Epithelial cell of esophagus (primary cell): ENCODE measurements around the gene NETO2.

Experiments
- DNase-seq: peaks from one replicate; pipeline ENCODE4 v3.0.0; 2010; ENCODE audit warnings: low read depth
- H3K4me3 ChIP-seq: 2 replicates; pipeline ENCODE4 v1.5.1; 2011; ENCODE audit warnings: mild to moderate bottlenecking, low read length, control low read depth
- TF ChIP-seq, protein P1 (sequence below): IDR thresholded peaks from 2 replicates; pipeline ENCODE4 v1.5.1; 2011; ENCODE audit warnings: low read depth, mild to moderate bottlenecking, low read length, control low read depth, inconsistent platforms; ENCODE audit not compliant: insufficient read depth; ENCODE audit errors: missing control alignments

Gene NETO2

GRCh38 chr16:47096297-47096696 lies 47.4 kb downstream of the NETO2 start:
- no peak overlapping the region for H3K4me3 ChIP-seq
- DNase-seq = no peak
- TF ChIP-seq, protein P1, sequence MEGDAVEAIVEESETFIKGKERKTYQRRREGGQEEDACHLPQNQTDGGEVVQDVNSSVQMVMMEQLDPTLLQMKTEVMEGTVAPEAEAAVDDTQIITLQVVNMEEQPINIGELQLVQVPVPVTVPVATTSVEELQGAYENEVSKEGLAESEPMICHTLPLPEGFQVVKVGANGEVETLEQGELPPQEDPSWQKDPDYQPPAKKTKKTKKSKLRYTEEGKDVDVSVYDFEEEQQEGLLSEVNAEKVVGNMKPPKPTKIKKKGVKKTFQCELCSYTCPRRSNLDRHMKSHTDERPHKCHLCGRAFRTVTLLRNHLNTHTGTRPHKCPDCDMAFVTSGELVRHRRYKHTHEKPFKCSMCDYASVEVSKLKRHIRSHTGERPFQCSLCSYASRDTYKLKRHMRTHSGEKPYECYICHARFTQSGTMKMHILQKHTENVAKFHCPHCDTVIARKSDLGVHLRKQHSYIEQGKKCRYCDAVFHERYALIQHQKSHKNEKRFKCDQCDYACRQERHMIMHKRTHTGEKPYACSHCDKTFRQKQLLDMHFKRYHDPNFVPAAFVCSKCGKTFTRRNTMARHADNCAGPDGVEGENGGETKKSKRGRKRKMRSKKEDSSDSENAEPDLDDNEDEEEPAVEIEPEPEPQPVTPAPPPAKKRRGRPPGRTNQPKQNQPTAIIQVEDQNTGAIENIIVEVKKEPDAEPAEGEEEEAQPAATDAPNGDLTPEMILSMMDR = no peak

GRCh38 chr16:47084198-47084597 lies 59.5 kb downstream of the NETO2 start:
- no peak overlapping the region for H3K4me3 ChIP-seq
- no peak for DNase-seq
- TF ChIP-seq, protein P1 = no peak

GRCh38 chr16:47082099-47082865 lies 61.5 kb downstream of the NETO2 start:
- no peak overlapping the region for H3K4me3 ChIP-seq
- DNase-seq = no peak
- TF ChIP-seq, protein P1 = no peak

DNA sequence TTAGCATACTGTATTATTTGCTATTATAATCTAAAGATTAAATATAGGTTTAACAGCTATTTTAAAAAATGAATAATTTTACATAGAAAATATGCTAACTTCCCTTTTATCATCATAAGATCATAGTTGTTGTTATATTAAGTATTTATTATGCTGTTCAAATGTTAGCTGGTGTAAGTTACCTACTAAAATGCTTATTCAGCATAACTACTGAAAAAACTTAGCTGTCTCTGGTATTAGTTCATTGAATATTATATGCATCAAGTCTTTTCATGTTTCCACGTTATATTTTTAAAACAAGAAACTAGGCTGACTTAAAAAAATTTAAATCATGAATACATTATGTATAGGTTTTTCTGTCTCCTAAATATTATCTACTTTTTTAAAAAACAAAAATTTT lies 62.6 kb downstream of the NETO2 start:
- no peak for DNase-seq
- no peak overlapping the region for H3K4me3 ChIP-seq
- TF ChIP-seq, protein P1 = no peak

DNA sequence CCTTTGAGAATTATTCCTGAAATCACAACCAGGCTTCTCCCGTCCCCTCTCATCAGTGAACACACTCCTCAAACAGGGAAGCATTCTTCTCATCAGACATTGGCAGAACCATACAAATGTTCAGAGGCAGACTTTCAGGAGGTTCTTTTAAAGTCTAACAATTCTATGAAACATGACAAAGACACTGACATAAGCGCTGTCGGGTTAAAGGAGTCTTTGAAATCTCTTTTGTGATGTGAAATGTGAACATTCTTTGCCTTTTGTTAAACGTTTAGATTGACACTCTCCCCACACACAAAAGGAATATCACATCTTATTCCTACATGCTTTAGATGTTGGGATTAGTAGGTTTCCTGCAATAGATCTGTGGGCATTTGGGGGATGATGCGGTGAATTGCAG lies 63.9 kb downstream of the NETO2 start:
- H3K4me3 ChIP-seq = no peak overlapping the region
- TF ChIP-seq, protein P1 = no peak

GRCh38 chr16:47073223-47074155 lies 70.3 kb downstream of the NETO2 start:
- no peak for DNase-seq
- H3K4me3 ChIP-seq = no peak overlapping the region
- TF ChIP-seq, protein P1 = no peak

More for the DNA sequence above, 63.9 kb downstream of the NETO2 start:
- DNase-seq = no peak

DNA sequence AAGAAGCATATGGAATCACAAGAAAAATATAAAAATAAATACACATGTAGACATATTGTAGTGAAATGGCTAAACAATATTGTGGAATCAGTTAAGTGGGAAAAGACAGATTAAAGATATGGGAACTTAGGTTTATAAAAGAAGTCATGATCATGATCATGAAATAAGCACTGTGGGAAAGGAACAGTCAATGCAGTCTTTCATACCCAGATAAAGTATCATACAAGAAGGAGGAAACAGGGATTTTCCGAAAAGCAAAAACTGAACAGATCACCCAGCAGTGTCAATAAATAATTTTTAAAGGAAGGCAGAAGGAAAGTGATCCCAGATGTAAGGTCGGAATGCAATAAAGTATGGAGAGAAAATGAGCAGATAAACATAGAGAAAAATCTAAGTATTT lies 71.6 kb downstream of the NETO2 start:
- no peak overlapping the region for H3K4me3 ChIP-seq
- no peak for DNase-seq
- TF ChIP-seq, protein P1 = no peak
